Smooth muscle cell (in vitro differentiated cells): ENCODE results near the gene DECR2. TPM values are rescaled to one million over a fixed set of nuclear protein-coding genes. Genes with fewer than 3 reads are reported as not detected.
A peak's percentile ranks its signal among the peaks of the same experiment; 100 is the strongest.

Source experiments
- DNase-seq: peaks from one replicate; lab custom pipeline; 2025; ENCODE audit not compliant: unreplicated experiment; lab: John Stamatoyannopoulos, UW
- H2AFZ ChIP-seq: fragments of 200-600 bp; sonication (generic); 2 replicates; pipeline ENCODE4 v1.6.0; 2016; ENCODE audit warnings: antibody characterized with exemption, low read depth, mild to moderate bottlenecking
- H3F3A ChIP-seq: fragments of 200-600 bp; sonication (generic); 2 replicates; pipeline ENCODE4 v1.6.0; 2017; ENCODE audit warnings: antibody characterized with exemption, low read depth
- H3K27ac ChIP-seq: fragments of 200-600 bp; sonication (generic); 2 replicates; pipeline ENCODE4 v1.5.1; 2016; ENCODE audit warnings: low read depth, mild to moderate bottlenecking
- H3K27me3 ChIP-seq: fragments of 200-600 bp; sonication (generic); 2 replicates; pipeline ENCODE4 v1.6.1; 2016; ENCODE audit warnings: low read depth, mild to moderate bottlenecking
- H3K36me3 ChIP-seq: fragments of 200-600 bp; sonication (generic); 2 replicates; pipeline ENCODE4 v1.5.1; 2016; ENCODE audit warnings: low read depth
- H3K4me1 ChIP-seq: fragments of 200-600 bp; sonication (generic); 2 replicates; pipeline ENCODE4 v1.5.1; 2016; ENCODE audit warnings: low read depth
- H3K4me2 ChIP-seq: fragments of 200-600 bp; sonication (generic); 2 replicates; pipeline ENCODE4 v1.6.0; 2016; ENCODE audit warnings: mild to moderate bottlenecking
- H3K4me3 ChIP-seq: fragments of 200-600 bp; sonication (generic); 2 replicates; pipeline ENCODE4 v1.5.1; 2016; ENCODE audit warnings: mild to moderate bottlenecking
- H3K79me2 ChIP-seq: fragments of 200-600 bp; sonication (generic); 2 replicates; pipeline ENCODE4 v1.6.0; 2016; ENCODE audit warnings: low read depth, mild to moderate bottlenecking
- H3K9ac ChIP-seq: fragments of 200-600 bp; sonication (generic); 2 replicates; pipeline ENCODE4 v1.6.0; 2016; ENCODE audit warnings: low read depth
- H3K9me3 ChIP-seq: fragments of 200-600 bp; sonication (generic); replicated peaks from 2 replicates; pipeline ENCODE4 v1.5.1; 2016; ENCODE audit warnings: low read depth
- H4K20me1 ChIP-seq: fragments of 200-600 bp; sonication (generic); 2 replicates; pipeline ENCODE4 v1.6.0; 2016; ENCODE audit warnings: low read depth
- WGBS: methylation state at CpG from one replicate; pipeline ENCODE4 v1.1.7; 2016; ENCODE audit warnings: low lambda C conversion rate; 5-methylcytosine and 5-hydroxymethylcytosine counted together
- polyA plus RNA-seq: library from polyadenylated mRNA; unstranded; fragments of >200 nt; fragmentation: Nextera tagmentation; extraction: Ambion mirVana; gene quantifications from 2 replicates; pipeline ENCODE4 v1.2.1, GENCODE V29; 2016
- total RNA-seq: library from RNA; depleted of rRNA; stranded (reverse); fragments of >200 nt; gene quantifications from 2 replicates; pipeline ENCODE4 v1.2.3, GENCODE V29; 2014
- TF ChIP-seq, protein P1 (sequence below): fragments of 200-600 bp; sonication (generic); IDR thresholded peaks from 2 replicates; pipeline ENCODE4 v1.5.1; 2017; ENCODE audit warnings: borderline replicate concordance, mild to moderate bottlenecking, antibody characterized with exemption; ENCODE audit not compliant: insufficient read depth, poor library complexity, severe bottlenecking

DECR2 gene
- total and polyA plus RNA-seq, 2 experiments from 2014 or later = 15.4 to 18.2 TPM

DNA sequence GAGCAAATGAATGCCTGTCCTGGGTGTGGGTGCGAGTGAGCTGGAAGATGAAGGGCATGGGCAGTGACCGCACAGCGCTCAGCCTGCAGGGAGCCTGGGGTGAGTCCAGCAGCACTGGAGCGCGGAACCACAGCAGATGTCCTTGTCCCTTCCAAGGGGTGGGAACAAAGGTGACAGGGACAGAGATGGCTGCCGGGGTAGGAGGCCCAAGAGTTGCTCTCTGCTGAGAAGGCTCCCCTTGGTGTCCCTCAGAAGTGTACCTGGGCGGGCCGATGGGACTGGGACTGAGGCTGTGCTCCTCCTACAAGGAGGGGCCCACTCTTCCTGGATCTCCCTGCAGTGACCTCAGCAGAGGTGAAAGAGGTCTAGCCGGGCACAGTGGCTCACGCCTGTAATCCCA, 12.3 kb upstream of the DECR2 start:
- no peaks in the 10 kb centered on the region for H3K36me3 ChIP-seq
- 96% methylated on average over 10 of the region's 10 CpGs for WGBS
- no peaks in the 10 kb centered on the region for H3K27me3 ChIP-seq
- H4K20me1 ChIP-seq = no peaks in the 10 kb centered on the region
- no peak overlapping the region for H3K27ac ChIP-seq
- H2AFZ ChIP-seq = no peak overlapping the region
- peaks cover 17% of the 10 kb centered on the region for H3F3A ChIP-seq
- TF ChIP-seq, protein P1, sequence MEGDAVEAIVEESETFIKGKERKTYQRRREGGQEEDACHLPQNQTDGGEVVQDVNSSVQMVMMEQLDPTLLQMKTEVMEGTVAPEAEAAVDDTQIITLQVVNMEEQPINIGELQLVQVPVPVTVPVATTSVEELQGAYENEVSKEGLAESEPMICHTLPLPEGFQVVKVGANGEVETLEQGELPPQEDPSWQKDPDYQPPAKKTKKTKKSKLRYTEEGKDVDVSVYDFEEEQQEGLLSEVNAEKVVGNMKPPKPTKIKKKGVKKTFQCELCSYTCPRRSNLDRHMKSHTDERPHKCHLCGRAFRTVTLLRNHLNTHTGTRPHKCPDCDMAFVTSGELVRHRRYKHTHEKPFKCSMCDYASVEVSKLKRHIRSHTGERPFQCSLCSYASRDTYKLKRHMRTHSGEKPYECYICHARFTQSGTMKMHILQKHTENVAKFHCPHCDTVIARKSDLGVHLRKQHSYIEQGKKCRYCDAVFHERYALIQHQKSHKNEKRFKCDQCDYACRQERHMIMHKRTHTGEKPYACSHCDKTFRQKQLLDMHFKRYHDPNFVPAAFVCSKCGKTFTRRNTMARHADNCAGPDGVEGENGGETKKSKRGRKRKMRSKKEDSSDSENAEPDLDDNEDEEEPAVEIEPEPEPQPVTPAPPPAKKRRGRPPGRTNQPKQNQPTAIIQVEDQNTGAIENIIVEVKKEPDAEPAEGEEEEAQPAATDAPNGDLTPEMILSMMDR = no peak
- no peak overlapping the region for H3K9ac ChIP-seq
- no peak for DNase-seq
- peaks cover 5% of the 10 kb centered on the region for H3K4me1 ChIP-seq
- H3K9me3 ChIP-seq = no peaks in the 10 kb centered on the region
- no peak overlapping the region for H3K4me2 ChIP-seq
- no peak overlapping the region for H3K4me3 ChIP-seq
- peaks cover 3% of the 10 kb centered on the region for H3K79me2 ChIP-seq

DNA sequence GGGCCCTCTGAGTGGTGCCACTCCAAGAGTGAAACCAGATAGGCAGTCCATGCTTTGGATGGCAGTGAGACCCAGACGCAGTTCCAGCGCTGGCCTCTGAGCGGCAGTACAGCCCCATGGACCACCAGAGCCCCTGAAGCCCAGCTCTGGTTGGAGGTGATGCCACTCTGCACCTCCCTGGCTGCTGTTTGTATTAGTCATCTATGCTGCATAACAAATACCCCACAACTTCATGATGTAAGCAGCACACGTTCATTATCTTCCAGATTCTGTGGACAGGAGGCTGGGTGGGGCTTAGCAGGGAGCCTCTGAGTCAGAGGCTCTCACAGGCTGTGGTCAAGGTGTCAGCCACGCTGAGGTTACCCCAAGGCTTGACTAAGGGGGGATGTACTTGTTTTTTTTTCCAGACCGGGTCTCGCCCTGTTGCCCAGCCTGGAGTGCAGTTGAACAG, 9.8 kb upstream of the DECR2 start:
- no peak overlapping the region for H2AFZ ChIP-seq
- WGBS = 65% methylated on average over 7 of the region's 7 CpGs
- peaks cover 3% of the 10 kb centered on the region for H3K79me2 ChIP-seq
- no peaks in the 10 kb centered on the region for H4K20me1 ChIP-seq
- no peak overlapping the region for H3K4me2 ChIP-seq
- H3K9me3 ChIP-seq = no peaks in the 10 kb centered on the region
- H3K27me3 ChIP-seq = no peaks in the 10 kb centered on the region
- TF ChIP-seq, protein P1 = peak; percentile 68
- H3K4me1 ChIP-seq = peaks cover 9% of the 10 kb centered on the region
- H3F3A ChIP-seq = peaks cover 21% of the 10 kb centered on the region
- no peak for DNase-seq
- no peaks in the 10 kb centered on the region for H3K36me3 ChIP-seq
- H3K4me3 ChIP-seq = no peak overlapping the region
- H3K27ac ChIP-seq = no peak overlapping the region
- H3K9ac ChIP-seq = no peak overlapping the region

DNA sequence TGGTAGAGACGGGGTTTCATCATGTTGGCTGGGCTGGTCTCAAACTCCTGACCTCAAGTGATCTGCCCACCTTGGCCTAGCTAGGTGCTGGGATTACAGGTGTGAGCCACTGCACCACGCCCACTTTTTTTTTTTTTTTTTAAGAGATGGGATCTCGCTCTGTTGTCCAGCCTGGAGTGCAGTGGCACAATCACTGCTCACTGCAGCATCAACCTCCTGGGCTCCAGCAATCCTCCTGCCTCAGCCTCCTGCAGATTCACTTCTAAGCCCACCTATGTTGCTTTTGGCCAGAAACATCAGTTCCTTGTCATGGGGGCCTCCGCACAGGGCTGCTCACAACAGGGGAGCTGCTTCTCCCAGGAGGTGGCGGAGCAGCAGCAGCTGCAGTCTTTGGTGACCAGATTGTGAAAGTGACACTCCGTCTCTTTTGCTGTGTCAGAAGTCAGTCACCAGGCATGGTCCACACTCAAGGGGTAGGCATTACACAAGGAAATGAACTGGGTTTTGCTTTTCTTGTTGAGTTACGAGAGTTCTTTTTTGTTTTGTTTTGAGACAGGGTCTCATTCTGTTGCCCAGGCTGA, 9.1 kb upstream of the DECR2 start:
- Histone ChIP-seq H3K4me1 (peaks cover 9% of the 10 kb centered on the region), H4K20me1 (no peaks in the 10 kb centered on the region), H2AFZ (no peak overlapping the region), H3K4me2 (no peak overlapping the region), H3K27me3 (no peaks in the 10 kb centered on the region), H3K9ac (no peak overlapping the region), H3K4me3 (no peak overlapping the region), H3K79me2 (peaks cover 3% of the 10 kb centered on the region), H3K9me3 (no peaks in the 10 kb centered on the region), H3K36me3 (no peaks in the 10 kb centered on the region), H3F3A (peaks cover 18% of the 10 kb centered on the region), H3K27ac (no peak overlapping the region)
- no peak for DNase-seq
- 98% methylated on average over 7 of the region's 7 CpGs for WGBS
- TF ChIP-seq, protein P1 = no peak

DNA sequence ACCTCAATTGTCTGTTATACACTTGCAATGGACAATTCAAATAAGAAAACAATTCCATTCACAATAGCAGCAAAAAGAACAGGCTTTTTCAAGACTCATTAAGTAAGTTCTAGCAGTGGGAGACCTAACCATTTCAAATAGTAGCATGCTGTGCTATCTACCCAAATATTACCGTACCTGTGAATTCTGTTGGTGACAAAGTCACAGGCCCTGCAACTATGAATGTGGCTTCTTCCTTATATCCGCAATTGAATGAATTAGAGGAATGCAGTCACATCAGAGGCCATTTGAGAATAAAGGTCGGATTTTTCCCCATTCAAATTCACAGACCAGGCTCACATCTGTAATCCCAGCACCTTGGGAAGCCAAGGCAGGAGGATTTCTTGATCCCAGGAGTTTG, 5.5 kb upstream of the DECR2 start:
- Histone ChIP-seq H3K9ac (no peak overlapping the region), H3K4me2 (peak overlapping the region; percentile 80), H3K27ac (peak overlapping the region; percentile 31), H3F3A (peaks cover 35% of the 10 kb centered on the region), H3K4me1 (peaks cover 4% of the 10 kb centered on the region), H3K79me2 (peaks cover 6% of the 10 kb centered on the region), H4K20me1 (no peaks in the 10 kb centered on the region), H3K9me3 (no peaks in the 10 kb centered on the region), H2AFZ (peak overlapping the region; percentile 44), H3K4me3 (peak overlapping the region; percentile 80), H3K27me3 (no peaks in the 10 kb centered on the region), H3K36me3 (no peaks in the 10 kb centered on the region)
- TF ChIP-seq, protein P1 = no peak
- WGBS = 34% methylated on average over 3 of the region's 3 CpGs
- no peak for DNase-seq
